ENCODE data around the gene CYP19A1.

GRCh38 chr15:51181905-51182304, 156.5 kb downstream of the CYP19A1 start:
- TF ChIP-seq, protein P1, sequence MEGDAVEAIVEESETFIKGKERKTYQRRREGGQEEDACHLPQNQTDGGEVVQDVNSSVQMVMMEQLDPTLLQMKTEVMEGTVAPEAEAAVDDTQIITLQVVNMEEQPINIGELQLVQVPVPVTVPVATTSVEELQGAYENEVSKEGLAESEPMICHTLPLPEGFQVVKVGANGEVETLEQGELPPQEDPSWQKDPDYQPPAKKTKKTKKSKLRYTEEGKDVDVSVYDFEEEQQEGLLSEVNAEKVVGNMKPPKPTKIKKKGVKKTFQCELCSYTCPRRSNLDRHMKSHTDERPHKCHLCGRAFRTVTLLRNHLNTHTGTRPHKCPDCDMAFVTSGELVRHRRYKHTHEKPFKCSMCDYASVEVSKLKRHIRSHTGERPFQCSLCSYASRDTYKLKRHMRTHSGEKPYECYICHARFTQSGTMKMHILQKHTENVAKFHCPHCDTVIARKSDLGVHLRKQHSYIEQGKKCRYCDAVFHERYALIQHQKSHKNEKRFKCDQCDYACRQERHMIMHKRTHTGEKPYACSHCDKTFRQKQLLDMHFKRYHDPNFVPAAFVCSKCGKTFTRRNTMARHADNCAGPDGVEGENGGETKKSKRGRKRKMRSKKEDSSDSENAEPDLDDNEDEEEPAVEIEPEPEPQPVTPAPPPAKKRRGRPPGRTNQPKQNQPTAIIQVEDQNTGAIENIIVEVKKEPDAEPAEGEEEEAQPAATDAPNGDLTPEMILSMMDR (IDR thresholded peaks at IDR 0.05; ENCODE audit: low read length), result no peak
- no peak for TF ChIP-seq EZH2 (IDR thresholded peaks at IDR 0.05; ENCODE audit: borderline replicate concordance, low read length)

All from OCI-LY1 (cell line).